Thoracic aorta (tissue), 2 donors: Measurements from ENCODE around the gene OTUD1. TPM values are rescaled to one million over a fixed set of nuclear protein-coding genes. Genes with fewer than 3 reads are reported as not detected.

Experiments used
- ATAC-seq: fragments of 150-250 bp; one replicate; pipeline ENCODE4 v1.8.0; 2017; ENCODE audit warnings: low read depth; ENCODE audit not compliant: insufficient number of reproducible peaks, low FRiP score
- DNase-seq: peaks from one replicate; pipeline ENCODE4 v3.0.0-alpha.2; 2020; ENCODE audit warnings: low spot score
- H3K27ac ChIP-seq, 2 donors: fragments of 200-600 bp; sonication (generic); 1 replicate in 1 of 2; 2 replicates in 1 of 2; pipeline ENCODE4 v1.5.1; 2016; ENCODE audit warnings: mild to moderate bottlenecking in 2 of 2, moderate library complexity in 2 of 2
- H3K27me3 ChIP-seq: fragments of 200-600 bp; sonication (generic); replicated peaks from 2 replicates; pipeline ENCODE4 v1.6.0; 2016; ENCODE audit warnings: mild to moderate bottlenecking; ENCODE audit not compliant: insufficient read depth
- H3K36me3 ChIP-seq: fragments of 200-600 bp; sonication (generic); one replicate; pipeline ENCODE4 v1.5.1; 2016
- H3K4me1 ChIP-seq, 2 donors: fragments of 200-600 bp; sonication (generic); 1 replicate in 1 of 2; 2 replicates in 1 of 2; pipeline versions ENCODE4 v1.5.1 to v1.6.0; 2016; ENCODE audit warnings: low read depth in 2 of 2, mild to moderate bottlenecking in 1 of 2; ENCODE audit not compliant: control insufficient read depth in 1 of 2
- H3K4me3 ChIP-seq: fragments of 200-600 bp; sonication (generic); 2 replicates; pipeline ENCODE4 v1.5.1; 2016; ENCODE audit warnings: mild to moderate bottlenecking
- H3K9me3 ChIP-seq: fragments of 200-600 bp; sonication (generic); 2 replicates; pipeline ENCODE4 v1.5.1; 2016
- CTCF ChIP-seq: fragments of 200-600 bp; sonication (generic); IDR thresholded peaks from one replicate; pipeline ENCODE4 v1.5.1; 2019; ENCODE audit warnings: antibody characterized with exemption
- total RNA-seq, 2 donors: library from RNA; depleted of rRNA; stranded (reverse); fragments of >200 nt; gene quantifications; one replicate each; pipeline versions ENCODE4 v1.1.0 to v1.2.3, GENCODE V29; 2016

The OTUD1 gene
- total RNA-seq, 2 donors from 2014 or later = 13.3 to 17.3 TPM

- peaks cover 3 to 5% of the 10 kb centered on the region in 2 donors for H3K4me1 ChIP-seq
- no peak overlapping the region for H3K4me3 ChIP-seq
- no peaks in the 10 kb centered on the region for H3K9me3 ChIP-seq
- no peak for TF ChIP-seq CTCF
- H3K27ac ChIP-seq = no peak overlapping the region
- ATAC-seq (no peak), DNase-seq (no peak)
- H3K36me3 ChIP-seq = no peaks in the 10 kb centered on the region
- H3K27me3 ChIP-seq = no peaks in the 10 kb centered on the region
Measured at GRCh38 chr10:23448802-23449570, 10.1 kb downstream of the OTUD1 start.

GRCh38 chr10:23452033-23452655, 13.3 kb downstream of the OTUD1 start:
- H3K27me3 ChIP-seq = no peaks in the 10 kb centered on the region

GRCh38 chr10:23453465-23453864, 14.6 kb downstream of the OTUD1 start:
- no peaks in the 10 kb centered on the region for H3K27me3 ChIP-seq
- no peak overlapping the region for H3K4me3 ChIP-seq
- no peak for DNase-seq
- no peaks in the 10 kb centered on the region for H3K4me1 ChIP-seq
- no peak for TF ChIP-seq CTCF
- H3K27ac ChIP-seq = no peak overlapping the region
- ATAC-seq = no peak
- H3K9me3 ChIP-seq = no peaks in the 10 kb centered on the region
- no peaks in the 10 kb centered on the region for H3K36me3 ChIP-seq

More at GRCh38 chr10:23452033-23452655, 13.3 kb downstream of the OTUD1 start:
- H3K4me1 ChIP-seq = no peaks in the 10 kb centered on the region
- no peak overlapping the region for H3K27ac ChIP-seq
- H3K36me3 ChIP-seq = no peaks in the 10 kb centered on the region
- H3K9me3 ChIP-seq = no peaks in the 10 kb centered on the region
- ATAC-seq (no peak), DNase-seq (no peak)
- H3K4me3 ChIP-seq = no peak overlapping the region
- no peak for TF ChIP-seq CTCF

GRCh38 chr10:23457632-23458417, 18.9 kb downstream of the OTUD1 start:
- no peaks in the 10 kb centered on the region for H3K36me3 ChIP-seq
- no peak overlapping the region for H3K4me3 ChIP-seq
- no peak overlapping the region for H3K27ac ChIP-seq
- ATAC-seq (no peak), DNase-seq (no peak)
- H3K4me1 ChIP-seq = peaks cover 3 to 7% of the 10 kb centered on the region in 2 donors
- no peak for TF ChIP-seq CTCF
- no peaks in the 10 kb centered on the region for H3K27me3 ChIP-seq
- H3K9me3 ChIP-seq = no peaks in the 10 kb centered on the region
